Renal cortical epithelial cell (primary cell): Measurements from ENCODE around the gene LY6G6C. TPM values are rescaled to one million over a fixed set of nuclear protein-coding genes. Genes with fewer than 3 reads are reported as not detected.

Source experiments
- DNase-seq: peaks from one replicate; pipeline ENCODE4 v3.0.0-alpha.2; 2011; ENCODE audit warnings: low read depth
- total RNA-seq: library from RNA; depleted of rRNA; stranded (reverse); fragments of >200 nt; gene quantifications from 2 replicates; pipeline ENCODE4 v1.2.3, GENCODE V29; 2014

Gene LY6G6C
- total RNA-seq, 1 donor from 2014 or later = not detected

DNA sequence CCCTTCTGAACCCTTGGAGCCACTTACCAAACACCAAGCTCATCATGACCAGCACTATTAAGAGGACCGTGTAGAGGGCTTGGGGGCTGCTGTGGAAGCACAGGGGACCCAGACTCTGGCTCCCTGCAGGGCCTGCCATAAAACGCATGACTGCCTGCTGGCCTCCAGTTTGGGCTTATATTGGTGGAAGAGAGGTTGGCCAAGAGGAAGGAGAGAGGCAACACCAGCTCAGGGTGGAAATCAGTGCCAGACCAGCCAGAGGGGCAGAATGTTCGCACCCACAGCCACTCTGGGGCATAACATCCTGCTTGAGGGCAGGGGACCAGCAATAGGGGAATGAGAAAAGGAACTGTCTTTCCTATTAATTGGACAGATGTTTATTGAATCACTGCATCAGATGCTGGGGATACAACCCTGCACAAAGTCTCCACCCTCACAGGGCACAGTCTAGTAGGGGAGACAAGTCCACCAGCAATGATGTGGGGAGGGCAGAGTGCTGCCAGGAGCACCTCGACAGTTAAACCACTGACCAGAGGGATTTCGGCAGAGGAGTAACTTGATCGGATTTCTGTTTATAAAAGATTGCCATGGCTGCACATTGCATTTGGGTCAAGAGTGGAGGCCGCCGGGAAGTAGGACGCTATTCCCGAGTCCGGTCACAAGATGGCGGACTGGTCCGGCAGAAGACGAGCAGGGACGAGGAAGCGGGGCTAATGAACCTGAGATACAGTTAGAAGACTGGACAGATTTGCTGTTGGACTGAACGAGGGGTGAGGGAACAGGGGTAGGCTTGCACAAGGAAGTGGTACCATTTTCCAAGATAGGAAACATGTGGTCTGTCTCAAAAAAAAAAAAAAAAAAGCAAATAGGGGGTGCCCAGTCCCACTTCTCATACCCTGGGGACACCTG lies 41.1 kb downstream of the LY6G6C start, which contains the start of gene LY6G5C:
Gene LY6G5C, minus strand, starts transcription at position 842 of the 909 bp plus-strand sequence. Its CDS starts 694 bp downstream, at position 148.
- DNase-seq = peak; percentile 84

DNA sequence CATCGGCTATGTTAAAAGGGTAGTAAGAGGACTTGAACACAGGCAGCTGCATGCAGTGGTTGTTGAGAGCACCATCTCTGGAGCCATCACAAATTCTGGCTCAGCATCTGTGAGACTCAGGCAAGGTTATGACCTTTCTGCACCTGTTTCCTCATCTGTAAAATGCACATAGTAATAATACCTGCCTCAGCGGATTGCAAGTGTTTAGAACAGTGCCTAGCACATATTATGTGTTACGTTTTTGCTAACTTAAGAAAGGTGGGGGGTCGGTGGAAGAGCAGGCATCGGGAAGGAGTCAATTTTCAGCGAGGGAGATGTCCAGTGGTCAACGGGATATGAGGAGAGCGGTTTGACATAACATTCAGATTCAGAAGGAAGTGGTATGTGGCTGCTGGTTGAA lies 43.6 kb downstream of the LY6G6C start:
- DNase-seq = no peak

DNA sequence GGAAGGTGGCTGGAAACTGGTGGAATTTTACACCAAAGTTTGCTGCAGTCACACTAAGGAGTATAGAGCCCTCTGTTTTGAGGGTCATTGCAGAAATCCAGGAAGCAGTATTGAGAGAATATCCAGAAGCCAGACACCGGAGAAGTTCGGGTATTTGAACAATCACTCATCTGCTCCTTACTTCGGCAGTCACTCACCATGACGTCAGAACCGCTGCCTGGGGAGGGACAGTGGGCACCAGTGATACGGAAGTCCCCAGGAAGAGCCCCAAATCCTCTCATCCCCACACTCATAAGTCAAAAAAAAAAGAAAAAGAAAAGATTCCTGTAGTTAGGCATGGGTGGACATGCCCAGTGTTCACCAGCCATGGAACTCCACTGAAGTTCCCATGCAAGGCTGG lies 44.6 kb downstream of the LY6G6C start:
- no peak for DNase-seq

DNA sequence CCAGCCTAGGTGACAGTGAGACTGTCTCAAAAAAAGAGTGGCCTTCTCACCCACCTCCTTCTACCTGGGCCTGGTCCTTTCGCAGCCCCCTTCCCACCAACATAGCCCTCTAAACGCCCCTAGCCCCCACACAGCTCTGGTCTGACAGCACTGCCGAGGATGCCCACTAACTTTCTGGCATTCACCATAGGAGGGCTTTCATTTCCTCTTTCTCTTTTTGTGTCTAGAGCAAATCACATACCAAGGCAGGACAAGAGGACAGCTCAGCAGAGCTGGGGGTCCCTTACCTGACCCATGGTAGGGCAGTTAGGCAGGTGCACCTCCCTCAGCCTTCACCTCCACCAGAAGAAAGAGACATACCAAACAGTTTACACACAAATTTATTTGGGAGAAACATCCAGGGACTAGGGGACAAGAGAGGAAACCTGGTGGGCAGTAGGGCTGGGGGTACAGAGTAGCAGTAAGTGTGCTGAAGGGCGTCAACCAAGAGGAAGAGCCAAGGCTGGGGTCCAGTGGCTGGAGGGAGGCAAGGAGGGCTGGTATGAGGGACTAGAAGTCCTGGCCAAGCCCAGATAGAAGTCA lies 45.1 kb downstream of the LY6G6C start:
- DNase-seq = no peak

DNA sequence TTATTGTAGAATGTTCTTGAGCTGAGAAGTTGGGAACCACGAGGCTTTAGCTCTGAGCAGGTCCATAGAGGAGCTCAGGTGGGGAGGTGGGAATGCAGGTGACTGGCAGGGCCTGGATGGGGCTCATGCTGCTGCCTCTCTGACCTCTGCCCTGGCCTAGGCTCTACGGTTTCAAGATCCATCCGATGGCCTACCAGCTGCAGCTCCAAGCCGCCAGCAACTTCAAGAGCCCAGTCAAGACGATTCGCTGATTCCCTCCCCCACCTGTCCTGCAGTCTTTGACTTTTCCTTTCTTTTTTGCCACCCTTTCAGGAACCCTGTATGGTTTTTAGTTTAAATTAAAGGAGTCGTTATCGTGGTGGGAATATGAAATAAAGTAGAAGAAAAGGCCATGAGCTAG lies 51.9 kb downstream of the LY6G6C start, which contains the start of gene LY6G5B:
Gene LY6G5B, plus strand, starts transcription at position 301 of the 400 bp plus-strand sequence. CDS start 975 bp downstream, outside the sequence.
- no peak for DNase-seq

Other genes starting within 250 kb of the LY6G6C start
- 5.3 and 17.5 TPM in 2 replicates for gene MICB, start 223.6 kb downstream of the LY6G6C start, total RNA-seq
- gene MCCD1, start 192.8 kb downstream of the LY6G6C start, total RNA-seq = 0.15 TPM in 1 of 2 replicates, not detected in the other
- gene DDX39B, start 179.7 kb downstream of the LY6G6C start, total RNA-seq = 234 and 346 TPM in 2 replicates
- 1.0 TPM in 1 of 2 replicates, not detected in the other for gene ATP6V1G2, start 175.1 kb downstream of the LY6G6C start, total RNA-seq
- gene NFKBIL1, start 174.1 kb downstream of the LY6G6C start, total RNA-seq = 17.6 and 30.0 TPM in 2 replicates
- gene LTA, start 149.5 kb downstream of the LY6G6C start, total RNA-seq = not detected in 2 replicates
- 2.4 and 7.8 TPM in 2 replicates for gene TNF, start 146.2 kb downstream of the LY6G6C start, total RNA-seq
- 7.0 and 35.1 TPM in 2 replicates for gene LTB, start 139.3 kb downstream of the LY6G6C start, total RNA-seq
- not detected in 2 replicates for gene LST1, start 135.5 kb downstream of the LY6G6C start, total RNA-seq
- gene NCR3, start 128.7 kb downstream of the LY6G6C start, total RNA-seq = not detected in 2 replicates
- gene AIF1, start 106.5 kb downstream of the LY6G6C start, total RNA-seq = not detected in 2 replicates
- gene PRRC2A, start 101.0 kb downstream of the LY6G6C start, total RNA-seq = 13.9 and 90.6 TPM in 2 replicates
- gene BAG6, start 69.1 kb downstream of the LY6G6C start, total RNA-seq = 130 and 241 TPM in 2 replicates
- 0.69 and 0.80 TPM in 2 replicates for gene APOM, start 65.9 kb downstream of the LY6G6C start, total RNA-seq
- 28.6 and 32.0 TPM in 2 replicates for gene C6orf47, start 61.0 kb downstream of the LY6G6C start, total RNA-seq
- gene GPANK1, start 56.7 kb downstream of the LY6G6C start, total RNA-seq = 9.1 and 16.0 TPM in 2 replicates
- 116 and 121 TPM in 2 replicates for gene CSNK2B, start 55.7 kb downstream of the LY6G6C start, total RNA-seq
- 2.6 TPM in 1 of 2 replicates, not detected in the other for gene LY6G5B, start 51.8 kb downstream of the LY6G6C start, total RNA-seq
- gene LY6G5C, start 40.7 kb downstream of the LY6G6C start, total RNA-seq = 0.40 TPM in 1 of 2 replicates, not detected in the other
- gene ABHD16A, start 18.4 kb downstream of the LY6G6C start, total RNA-seq = 54.7 and 56.6 TPM in 2 replicates
- not detected in 2 replicates for gene LY6G6F, start 14.9 kb downstream of the LY6G6C start, total RNA-seq
- gene LY6G6D, start 6.4 kb downstream of the LY6G6C start, total RNA-seq = not detected in 2 replicates
- not detected in 2 replicates for gene MPIG6B, start 1.6 kb upstream of the LY6G6C start, total RNA-seq
- gene DDAH2, start 7.6 kb upstream of the LY6G6C start, total RNA-seq = 101 and 121 TPM in 2 replicates
- gene CLIC1, start 14.8 kb upstream of the LY6G6C start, total RNA-seq = 345 and 2,008 TPM in 2 replicates
- gene MSH5, start 18.3 kb upstream of the LY6G6C start, total RNA-seq = 4.4 and 6.6 TPM in 2 replicates
- gene SAPCD1, start 40.9 kb upstream of the LY6G6C start, total RNA-seq = 0.50 and 0.69 TPM in 2 replicates
- gene VWA7, start 55.6 kb upstream of the LY6G6C start, total RNA-seq = 2.6 and 8.5 TPM in 2 replicates
- gene VARS1, start 74.0 kb upstream of the LY6G6C start, total RNA-seq = 67.4 and 103 TPM in 2 replicates
- 16.6 and 46.9 TPM in 2 replicates for gene LSM2, start 85.2 kb upstream of the LY6G6C start, total RNA-seq
- gene HSPA1L, start 93.5 kb upstream of the LY6G6C start, total RNA-seq = 0.87 and 2.0 TPM in 2 replicates
- gene HSPA1A, start 93.8 kb upstream of the LY6G6C start, total RNA-seq = 178 and 296 TPM in 2 replicates
- gene HSPA1B, start 106.0 kb upstream of the LY6G6C start, total RNA-seq = 197 and 264 TPM in 2 replicates
- gene NEU1, start 141.1 kb upstream of the LY6G6C start, total RNA-seq = 104 and 112 TPM in 2 replicates
- gene SLC44A4, start 157.3 kb upstream of the LY6G6C start, total RNA-seq = 1.1 and 26.6 TPM in 2 replicates
- 37.7 and 72.3 TPM in 2 replicates for gene EHMT2, start 176.0 kb upstream of the LY6G6C start, total RNA-seq
- 0.69 and 5.9 TPM in 2 replicates for gene ZBTB12, start 180.3 kb upstream of the LY6G6C start, total RNA-seq
- gene C2, start 206.0 kb upstream of the LY6G6C start, total RNA-seq = 1.7 TPM in 1 of 2 replicates, not detected in the other
- 24.3 and 32.7 TPM in 2 replicates for gene CFB, start 224.3 kb upstream of the LY6G6C start, total RNA-seq
- gene NELFE, start 237.2 kb upstream of the LY6G6C start, total RNA-seq = 92.3 and 146 TPM in 2 replicates
- gene SKIC2, start 237.4 kb upstream of the LY6G6C start, total RNA-seq = 46.5 and 47.3 TPM in 2 replicates